Lower leg skin (tissue), 3 donors: Measurements from ENCODE around the gene UQCRC1.

Experiments used
- POLR2A ChIP-seq, 2 donors: fragments of 450-650 bp; IDR thresholded peaks; one replicate each; pipeline ENCODE4 v1.6.1; 2016 to 2017; ENCODE audit warnings: antibody characterized with exemption in 2 of 2, mild to moderate bottlenecking in 1 of 2, moderate library complexity in 1 of 2
- TF ChIP-seq, protein P1 (sequence below), 3 donors: fragments of 450-650 bp; IDR thresholded peaks; one replicate each; pipeline ENCODE4 v1.5.1; 2016; ENCODE audit warnings: antibody characterized with exemption in 3 of 3, mild to moderate bottlenecking in 3 of 3, moderate library complexity in 2 of 3

DNA sequence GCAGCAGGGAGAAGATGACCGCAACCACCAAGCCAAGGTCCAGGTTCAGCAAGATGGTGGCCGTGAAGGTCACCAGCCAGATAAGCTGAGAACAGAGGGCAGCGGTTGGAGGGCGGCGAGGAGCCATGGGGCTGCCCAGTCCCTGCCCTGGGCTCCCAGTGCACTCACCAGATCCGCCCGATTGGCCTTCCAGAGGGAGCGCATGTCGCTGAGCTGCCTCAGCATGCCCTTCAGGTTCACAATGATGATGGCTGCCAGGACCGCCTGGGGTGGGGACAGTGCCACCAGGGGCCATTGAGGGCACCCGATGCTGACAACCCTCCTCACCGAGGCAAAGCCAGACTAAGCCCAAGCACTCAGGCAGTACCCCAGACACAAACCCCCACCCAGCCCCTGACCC, 20.4 kb upstream of the UQCRC1 start:
- TF ChIP-seq, protein P1, sequence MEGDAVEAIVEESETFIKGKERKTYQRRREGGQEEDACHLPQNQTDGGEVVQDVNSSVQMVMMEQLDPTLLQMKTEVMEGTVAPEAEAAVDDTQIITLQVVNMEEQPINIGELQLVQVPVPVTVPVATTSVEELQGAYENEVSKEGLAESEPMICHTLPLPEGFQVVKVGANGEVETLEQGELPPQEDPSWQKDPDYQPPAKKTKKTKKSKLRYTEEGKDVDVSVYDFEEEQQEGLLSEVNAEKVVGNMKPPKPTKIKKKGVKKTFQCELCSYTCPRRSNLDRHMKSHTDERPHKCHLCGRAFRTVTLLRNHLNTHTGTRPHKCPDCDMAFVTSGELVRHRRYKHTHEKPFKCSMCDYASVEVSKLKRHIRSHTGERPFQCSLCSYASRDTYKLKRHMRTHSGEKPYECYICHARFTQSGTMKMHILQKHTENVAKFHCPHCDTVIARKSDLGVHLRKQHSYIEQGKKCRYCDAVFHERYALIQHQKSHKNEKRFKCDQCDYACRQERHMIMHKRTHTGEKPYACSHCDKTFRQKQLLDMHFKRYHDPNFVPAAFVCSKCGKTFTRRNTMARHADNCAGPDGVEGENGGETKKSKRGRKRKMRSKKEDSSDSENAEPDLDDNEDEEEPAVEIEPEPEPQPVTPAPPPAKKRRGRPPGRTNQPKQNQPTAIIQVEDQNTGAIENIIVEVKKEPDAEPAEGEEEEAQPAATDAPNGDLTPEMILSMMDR (IDR thresholded peaks at IDR 0.05) = no peak
- TF ChIP-seq POLR2A (IDR thresholded peaks at IDR 0.05) = no peak
